Stimulated activated naive B cell treated with anti-CD40 and anti-IgM and Interleukin-4, amounts not matched to agents 10 μg/mL and 1 μg/mL and 100 μg/mL, for 72 hours (primary cell): ENCODE measurements around the gene ANKRD53.

ENCODE experiments used
- ATAC-seq, 2 donors: fragments of 150-1000 bp; cut with Tn5 transposase; replicated peaks; 2 replicates each; pipeline ENCODE4 v1.10.0; 2021; ENCODE audit warnings: moderate library complexity in 1 of 2
- DNase-seq: peaks from one replicate; pipeline ENCODE4 v3.0.0; 2021
- H3K27ac Mint-ChIP-seq: one replicate; pipeline ENCODE4 v1.8.0; 2022; ENCODE audit warnings: mild to moderate bottlenecking, mixed read lengths
- H3K27me3 Mint-ChIP-seq, 2 donors: one replicate each; pipeline ENCODE4 v1.8.0; 2022; ENCODE audit warnings: mixed read lengths in 2 of 2
- H3K36me3 Mint-ChIP-seq, 2 donors: one replicate each; pipeline ENCODE4 v1.8.0; 2022; ENCODE audit warnings: mixed read lengths in 2 of 2, mild to moderate bottlenecking in 1 of 2
- H3K4me1 Mint-ChIP-seq, 2 donors: one replicate each; pipeline ENCODE4 v1.8.0; 2022; ENCODE audit warnings: mixed read lengths in 2 of 2, mild to moderate bottlenecking in 1 of 2
- H3K4me3 Mint-ChIP-seq, 2 donors: one replicate each; pipeline ENCODE4 v1.8.0; 2022; ENCODE audit warnings: mild to moderate bottlenecking in 2 of 2, mixed read lengths in 2 of 2, moderate library complexity in 1 of 2
- H3K9me3 Mint-ChIP-seq, 2 donors: one replicate each; pipeline ENCODE4 v1.8.0; 2022; ENCODE audit warnings: mixed read lengths in 2 of 2, mild to moderate bottlenecking in 1 of 2

Gene ANKRD53

DNA sequence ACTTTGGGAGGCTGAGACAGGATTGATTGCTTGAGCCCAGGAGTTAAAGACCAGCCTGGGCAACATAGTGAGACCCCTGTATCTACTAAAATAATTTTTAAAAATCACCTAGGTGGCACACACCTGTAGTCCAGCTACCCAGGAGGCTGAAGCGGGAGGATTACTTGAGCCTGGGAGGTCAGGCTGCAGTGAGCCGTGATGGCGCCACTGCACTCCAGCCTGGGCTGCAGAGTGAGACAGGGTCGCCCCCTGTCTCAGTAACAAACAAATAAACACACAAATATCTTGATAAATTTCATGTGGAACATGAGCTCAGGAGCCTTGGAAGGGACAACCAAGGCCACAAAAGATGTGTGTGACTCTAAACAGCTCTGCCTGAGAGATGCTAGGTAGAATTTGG is 11.7 kb upstream of the ANKRD53 start:
- DNase-seq (no peak), ATAC-seq (no peak)
- H3K27me3 Mint-ChIP-seq = peaks cover 37 to 44% of the 10 kb centered on the region in 2 donors
- H3K4me3 Mint-ChIP-seq = no peak overlapping the region
- H3K9me3 Mint-ChIP-seq = no peaks in the 10 kb centered on the region
- H3K27ac Mint-ChIP-seq = no peak overlapping the region
- H3K4me1 Mint-ChIP-seq = peaks cover 4 to 9% of the 10 kb centered on the region in 2 donors
- peaks cover 0 to 2% of the 10 kb centered on the region in 2 donors for H3K36me3 Mint-ChIP-seq

- Mint-ChIP-seq H3K36me3 (peaks cover 0 to 3% of the 10 kb centered on the region in 2 donors), H3K27ac (no peak overlapping the region), H3K4me3 (no peak overlapping the region), H3K9me3 (no peaks in the 10 kb centered on the region), H3K27me3 (peaks cover 37 to 43% of the 10 kb centered on the region in 2 donors), H3K4me1 (peaks cover 4 to 9% of the 10 kb centered on the region in 2 donors)
- DNase-seq (no peak), ATAC-seq (no peak)
Observed at GRCh38 chr2:70967189-70967588, 11.2 kb upstream of the ANKRD53 start.

GRCh38 chr2:70974592-70974991 is 3.8 kb upstream of the ANKRD53 start:
- Mint-ChIP-seq H3K4me1 (peaks cover 11 to 17% of the 10 kb centered on the region in 2 donors), H3K9me3 (no peaks in the 10 kb centered on the region), H3K27me3 (peaks cover 10 to 13% of the 10 kb centered on the region in 2 donors), H3K36me3 (peaks cover 0 to 9% of the 10 kb centered on the region in 2 donors), H3K4me3 (no peak overlapping the region), H3K27ac (no peak overlapping the region)
- DNase-seq = no peak
- ATAC-seq = no peak

- Mint-ChIP-seq H3K9me3 (no peaks in the 10 kb centered on the region), H3K4me3 (no peak overlapping the region), H3K36me3 (peaks cover 0 to 9% of the 10 kb centered on the region in 2 donors), H3K27me3 (peaks cover 10 to 13% of the 10 kb centered on the region in 2 donors), H3K27ac (no peak overlapping the region), H3K4me1 (peaks cover 11 to 17% of the 10 kb centered on the region in 2 donors)
- DNase-seq = no peak
- ATAC-seq = no peak
Observed at GRCh38 chr2:70975237-70975636, 3.2 kb upstream of the ANKRD53 start.

DNA sequence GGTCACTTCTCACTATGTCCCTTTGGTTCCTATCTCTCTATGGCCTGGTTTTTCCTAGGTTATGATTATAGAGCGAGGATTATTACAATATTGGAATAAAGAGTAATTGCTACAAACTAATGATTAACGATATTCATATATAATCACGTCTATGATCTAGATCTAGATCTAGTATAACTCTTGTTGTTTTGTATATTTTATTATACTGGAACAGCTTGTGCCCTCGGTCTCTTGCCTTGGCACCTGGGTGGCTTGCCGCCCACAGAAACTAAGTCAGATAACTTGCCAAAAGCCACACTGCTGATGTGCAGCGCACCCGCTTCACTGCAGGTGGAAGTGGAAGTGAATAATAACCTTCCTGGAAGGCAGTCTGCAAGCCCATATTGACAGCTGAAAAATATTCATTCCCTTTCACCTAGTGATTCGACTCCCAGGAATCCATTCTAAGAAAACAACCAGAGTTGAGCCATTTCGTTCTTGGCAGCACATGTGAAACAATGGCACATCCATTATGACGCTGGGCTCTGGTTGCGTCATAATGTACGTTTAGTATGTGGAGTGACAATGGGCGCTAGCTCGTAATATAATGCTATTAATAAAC is 725 bp upstream of the ANKRD53 start:
- Mint-ChIP-seq H3K27ac (peak overlapping the region; percentile 95), H3K36me3 (peaks cover 4 to 12% of the 10 kb centered on the region in 2 donors), H3K4me3 (peak overlapping the region; percentile 88 to 93), H3K9me3 (no peaks in the 10 kb centered on the region), H3K27me3 (peaks cover 0 to 5% of the 10 kb centered on the region in 2 donors), H3K4me1 (peaks cover 11 to 17% of the 10 kb centered on the region in 2 donors)
- peak; percentile 54 to 61 for ATAC-seq
- DNase-seq = peak; percentile 29

DNA sequence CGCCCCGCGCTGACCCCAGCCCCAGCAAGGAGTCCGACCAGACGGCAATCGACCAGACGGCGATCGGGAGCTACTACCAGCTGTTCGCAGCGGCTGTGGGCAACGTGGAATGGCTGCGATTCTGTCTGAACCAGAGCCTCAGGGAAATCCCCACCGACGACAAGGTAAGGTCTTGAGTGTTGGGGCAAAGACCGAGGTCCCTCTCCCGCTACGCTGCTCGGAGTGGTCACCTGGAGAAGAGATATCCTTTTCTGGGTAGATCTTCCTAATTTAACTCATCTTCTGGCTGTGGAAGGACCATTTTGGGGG is 704 bp downstream of the ANKRD53 start:
- Mint-ChIP-seq H3K27ac (no peak overlapping the region), H3K36me3 (peaks cover 4 to 18% of the 10 kb centered on the region in 2 donors), H3K9me3 (no peaks in the 10 kb centered on the region), H3K27me3 (peaks cover 0 to 5% of the 10 kb centered on the region in 2 donors), H3K4me1 (peaks cover 11 to 18% of the 10 kb centered on the region in 2 donors), H3K4me3 (no peak overlapping the region)
- no peak for ATAC-seq
- no peak for DNase-seq

DNA sequence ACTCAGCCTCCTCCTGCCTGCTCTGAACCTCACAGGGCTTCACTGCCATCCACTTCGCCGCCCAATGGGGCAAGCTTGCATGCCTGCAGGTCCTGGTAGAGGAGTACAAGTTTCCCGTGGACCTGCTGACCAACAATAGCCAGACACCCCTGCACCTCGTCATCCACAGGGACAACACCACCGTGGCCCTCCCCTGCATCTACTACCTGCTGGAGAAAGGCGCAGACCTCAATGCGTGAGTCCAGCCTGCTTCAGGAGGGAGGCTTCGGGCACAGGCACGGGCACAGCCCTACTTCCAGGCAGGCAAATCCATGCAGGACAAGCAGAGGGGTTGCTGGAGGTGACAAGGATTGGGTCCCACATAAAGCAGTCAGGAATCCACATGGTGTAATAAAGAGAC is 1.2 kb downstream of the ANKRD53 start:
- no peak overlapping the region for H3K27ac Mint-ChIP-seq
- DNase-seq = no peak

GRCh38 chr2:70981421-70981820 is 3.0 kb downstream of the ANKRD53 start:
- Mint-ChIP-seq H3K27ac (no peak overlapping the region), H3K4me1 (peaks cover 28 to 40% of the 10 kb centered on the region in 2 donors), H3K4me3 (no peak overlapping the region), H3K36me3 (peaks cover 13 to 29% of the 10 kb centered on the region in 2 donors), H3K9me3 (no peaks in the 10 kb centered on the region), H3K27me3 (no peaks in the 10 kb centered on the region)
- ATAC-seq (no peak), DNase-seq (no peak)

More for the DNA sequence above, 1.2 kb downstream of the ANKRD53 start:
- Mint-ChIP-seq H3K27me3 (peaks cover 0 to 2% of the 10 kb centered on the region in 2 donors), H3K9me3 (no peaks in the 10 kb centered on the region), H3K36me3 (peaks cover 4 to 21% of the 10 kb centered on the region in 2 donors), H3K4me1 (peaks cover 16 to 23% of the 10 kb centered on the region in 2 donors), H3K4me3 (no peak overlapping the region)
- no peak for ATAC-seq

- no peak for DNase-seq
- Mint-ChIP-seq H3K36me3 (peaks cover 20 to 36% of the 10 kb centered on the region in 2 donors), H3K4me1 (peaks cover 24 to 34% of the 10 kb centered on the region in 2 donors), H3K4me3 (no peak overlapping the region), H3K27ac (no peak overlapping the region), H3K9me3 (no peaks in the 10 kb centered on the region), H3K27me3 (no peaks in the 10 kb centered on the region)
- ATAC-seq = no peak
Observed at GRCh38 chr2:70981866-70982810, 3.7 kb downstream of the ANKRD53 start.

DNA sequence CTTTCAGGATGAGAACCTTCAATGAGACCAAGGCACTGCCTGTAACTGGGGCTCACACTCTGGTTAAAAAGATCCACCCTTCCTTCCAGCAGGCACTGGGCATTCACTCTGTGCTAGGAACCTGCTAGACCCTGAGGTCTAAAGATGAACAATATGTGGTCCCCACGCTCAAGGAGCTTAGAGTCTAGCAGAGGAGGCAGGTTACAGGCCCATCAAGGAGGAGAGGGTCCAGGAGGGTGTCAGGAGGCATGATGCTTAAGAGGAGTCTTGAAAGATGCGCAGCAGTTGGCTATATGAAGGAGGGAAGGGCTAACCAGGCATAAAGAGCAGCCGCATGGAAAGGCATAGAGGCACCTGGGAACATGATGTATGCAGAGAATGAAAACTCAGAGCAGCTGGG is 4.5 kb downstream of the ANKRD53 start:
- Mint-ChIP-seq H3K27me3 (no peaks in the 10 kb centered on the region), H3K4me3 (no peak overlapping the region), H3K9me3 (no peaks in the 10 kb centered on the region), H3K27ac (no peak overlapping the region), H3K36me3 (peaks cover 26 to 44% of the 10 kb centered on the region in 2 donors), H3K4me1 (peaks cover 20 to 28% of the 10 kb centered on the region in 2 donors)
- ATAC-seq (no peak), DNase-seq (no peak)

DNA sequence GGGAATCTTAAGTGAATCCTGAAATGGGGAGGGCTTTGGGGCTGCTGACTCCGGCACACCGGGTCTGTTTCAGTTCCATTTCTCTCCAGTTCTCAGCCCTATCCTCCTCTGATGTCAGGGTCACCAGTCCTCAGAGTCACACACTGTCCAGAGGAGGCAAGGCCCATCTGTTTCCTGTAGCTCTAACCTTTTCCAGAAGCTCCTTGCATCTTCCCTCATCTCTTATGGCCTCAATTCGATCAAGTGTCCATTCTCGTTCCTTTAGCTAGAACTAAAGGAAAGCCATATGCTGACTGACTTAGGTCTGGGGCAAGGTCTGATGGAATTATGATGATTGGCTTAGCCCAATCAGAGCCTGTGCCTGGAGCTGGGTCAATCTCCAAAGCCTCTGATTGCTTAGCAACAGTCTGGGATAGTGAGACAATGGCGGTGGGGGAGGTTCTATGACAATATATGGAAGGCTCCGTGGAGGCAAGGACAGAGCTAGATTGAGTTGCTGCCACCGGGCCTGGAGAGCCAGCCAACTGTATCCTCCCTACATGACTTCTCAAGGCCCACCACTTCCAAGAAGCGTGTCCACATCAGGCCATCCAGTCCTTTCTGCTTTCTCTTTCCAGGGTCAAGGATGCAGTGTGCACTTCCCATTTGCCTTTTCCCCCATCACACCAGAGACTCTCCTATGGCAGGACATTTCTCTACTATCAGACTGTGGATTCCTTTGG is 5.2 kb downstream of the ANKRD53 start:
- Mint-ChIP-seq H3K36me3 (peaks cover 29 to 48% of the 10 kb centered on the region in 2 donors), H3K4me3 (no peak overlapping the region), H3K4me1 (peaks cover 19 to 23% of the 10 kb centered on the region in 2 donors), H3K27ac (no peak overlapping the region), H3K9me3 (no peaks in the 10 kb centered on the region), H3K27me3 (no peaks in the 10 kb centered on the region)
- DNase-seq (no peak), ATAC-seq (no peak)

DNA sequence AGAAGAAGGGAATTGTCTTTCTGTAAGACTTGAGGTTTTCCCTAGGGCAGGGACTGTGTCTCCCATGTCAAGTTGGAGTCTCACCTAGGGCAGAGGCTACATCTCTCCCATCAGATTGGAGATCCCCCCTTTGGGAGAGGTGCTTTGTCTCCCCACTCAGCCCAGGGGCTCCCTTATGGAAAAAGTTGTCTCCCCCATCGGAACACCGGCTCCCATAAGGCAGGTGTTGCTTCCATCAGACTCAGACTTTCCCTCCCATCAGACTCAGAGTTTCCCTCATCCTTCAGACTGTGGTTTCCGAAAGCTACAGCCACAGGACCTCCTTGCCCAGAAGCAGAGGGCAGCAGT is 5.8 kb downstream of the ANKRD53 start:
- Mint-ChIP-seq H3K4me3 (peak overlapping the region in 1 of 2 donors; percentile 36), H3K27ac (no peak overlapping the region)

GRCh38 chr2:70984576-70985282 is 6.3 kb downstream of the ANKRD53 start:
- H3K27me3 Mint-ChIP-seq = no peaks in the 10 kb centered on the region
- H3K9me3 Mint-ChIP-seq = no peaks in the 10 kb centered on the region
- H3K36me3 Mint-ChIP-seq = peaks cover 32 to 52% of the 10 kb centered on the region in 2 donors
- peak overlapping the region in 1 of 2 donors; percentile 36 for H3K4me3 Mint-ChIP-seq
- H3K4me1 Mint-ChIP-seq = peaks cover 19 to 23% of the 10 kb centered on the region in 2 donors
- no peak overlapping the region for H3K27ac Mint-ChIP-seq
- ATAC-seq (peak; percentile 99), DNase-seq (peak; percentile 49)

More for the DNA sequence above, 5.8 kb downstream of the ANKRD53 start:
- Mint-ChIP-seq H3K4me1 (peaks cover 19 to 23% of the 10 kb centered on the region in 2 donors), H3K9me3 (no peaks in the 10 kb centered on the region), H3K36me3 (peaks cover 32 to 52% of the 10 kb centered on the region in 2 donors), H3K27me3 (no peaks in the 10 kb centered on the region)
- ATAC-seq (no peak), DNase-seq (no peak)

DNA sequence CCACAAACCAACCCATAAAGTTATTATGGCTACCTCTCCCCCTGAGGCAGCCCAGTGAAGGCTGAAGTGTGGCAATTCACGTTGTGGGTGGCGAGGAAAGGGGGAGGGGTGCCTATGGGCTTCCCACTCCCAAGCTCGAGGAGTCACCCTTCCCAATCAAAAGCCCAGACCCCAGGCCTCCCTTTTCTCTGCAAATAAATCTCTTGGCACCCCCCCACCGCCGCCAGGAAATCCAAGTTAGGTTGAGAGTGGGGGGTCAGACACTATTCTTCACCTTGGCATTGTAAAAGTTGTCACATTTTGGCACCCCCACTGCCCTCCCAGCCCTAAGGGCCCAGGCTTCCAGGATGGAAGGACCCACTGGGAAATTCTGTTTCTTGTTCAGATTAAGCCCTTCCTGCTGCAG is 6.9 kb downstream of the ANKRD53 start:
- Mint-ChIP-seq H3K27ac (no peak overlapping the region), H3K9me3 (no peaks in the 10 kb centered on the region), H3K4me1 (peaks cover 19 to 25% of the 10 kb centered on the region in 2 donors), H3K4me3 (peak overlapping the region in 1 of 2 donors; percentile 23), H3K36me3 (peaks cover 32 to 52% of the 10 kb centered on the region in 2 donors), H3K27me3 (no peaks in the 10 kb centered on the region)
- DNase-seq (no peak), ATAC-seq (no peak)
